ENCODE data around the gene GJA4. TPM values are rescaled to one million over a fixed set of nuclear protein-coding genes. Genes with fewer than 3 reads are reported as not detected.

The GJA4 gene
- total and polyA plus RNA-seq, 4 donors: 6.1 to 10.6 (median 9.1) TPM

GRCh38 chr1:34825455-34826091 lies 32.8 kb downstream of the GJA4 start:
- DNase-seq (ENCODE audit: low spot score): no peak
- Histone ChIP-seq H3K36me3 (ENCODE audit: control insufficient read depth in 4 of 4, insufficient read depth in 3 of 4, low read depth in 1 of 4, low read length in 3 of 4) (no peaks in the 10 kb centered on the region), H3K9ac (ENCODE audit: low read depth in 1 of 2, low read length in 2 of 2) (no peak overlapping the region), H3K27ac (ENCODE audit: low read depth in 1 of 2, low read length in 2 of 2) (peak overlapping the region; percentile 59 to 66), H3K4me1 (ENCODE audit: control insufficient read depth in 4 of 4, insufficient read depth in 4 of 4, low read length in 3 of 4) (peaks cover 4 to 29% (median 18%) of the 10 kb centered on the region in 4 donors), H3K4me3 (ENCODE audit: low read depth in 1 of 3, low read length in 3 of 3) (no peak overlapping the region), H3K9me3 (ENCODE audit: control insufficient read depth in 4 of 4, low read length in 3 of 4) (no peaks in the 10 kb centered on the region), H3K27me3 (ENCODE audit: control insufficient read depth in 4 of 4, insufficient read depth in 4 of 4, low read length in 3 of 4) (no peaks in the 10 kb centered on the region)
- TF ChIP-seq MAX (IDR thresholded peaks at IDR 0.05): peak; percentile 42
- TF ChIP-seq CTCF (IDR thresholded peaks at IDR 0.05; ENCODE audit: low read depth, low read length, missing input control): no peak
- TF ChIP-seq RAD21 (IDR thresholded peaks at IDR 0.05): peak; percentile 24 to 46
- TF ChIP-seq HNF4G (IDR thresholded peaks at IDR 0.05): no peak
- peak in 1 of 2 donors; percentile 37 for TF ChIP-seq JUND (IDR thresholded peaks at IDR 0.05)
- no peak for TF ChIP-seq ATF3 (IDR thresholded peaks at IDR 0.05)
- peak in 1 of 2 donors; percentile 10 for TF ChIP-seq EGR1 (IDR thresholded peaks at IDR 0.05; ENCODE audit: low read depth in 2 of 2)
- TF ChIP-seq GABPA (IDR thresholded peaks at IDR 0.05 in 1 of 2, conservative IDR thresholded peaks at IDR 0.05 in 1 of 2): no peak
- TF ChIP-seq HNF4A (conservative IDR thresholded peaks at IDR 0.05): peak; percentile 53 to 62
- peak; percentile 61 for TF ChIP-seq SP1 (IDR thresholded peaks at IDR 0.05)
- TF ChIP-seq ZBTB33 (IDR thresholded peaks at IDR 0.05): no peak
- TF ChIP-seq RXRA (IDR thresholded peaks at IDR 0.05): peak; percentile 64 to 74
- no peak for TF ChIP-seq TAF1 (conservative IDR thresholded peaks at IDR 0.05)
- TF ChIP-seq YY1 (IDR thresholded peaks at IDR 0.05): peak; percentile 38
- TF ChIP-seq FOXA2 (IDR thresholded peaks at IDR 0.05): peak; percentile 68
- TF ChIP-seq NR2F2 (IDR thresholded peaks at IDR 0.05): no peak
- TF ChIP-seq FOXA1 (IDR thresholded peaks at IDR 0.05): peak; percentile 39
- no peak for TF ChIP-seq REST (IDR thresholded peaks at IDR 0.05)
- 36% methylated on average over 11 of the region's 11 CpGs for WGBS

Data from liver (tissue), 9 donors.